Daoy (cell line): ENCODE results near the gene KRIT1. TPM values are rescaled to one million over a fixed set of nuclear protein-coding genes. Genes with fewer than 3 reads are reported as not detected.
"Not testable (repeated sequence)": the region's sequence is repeated elsewhere in the genome, so short reads cannot be mapped to it uniquely, and the experiment has no call there.

ENCODE experiments used
- DNase-seq: peaks from one replicate; pipeline ENCODE4 v3.0.0-alpha.2; 2015; ENCODE audit warnings: low read depth
- total RNA-seq: library from RNA; depleted of rRNA; stranded (reverse); fragments of >200 nt; shearing (Covaris generic); gene quantifications from 2 replicates; pipeline ENCODE4 v1.2.3, GENCODE V29; 2014

KRIT1 gene
- total RNA-seq, 1 experiment from 2014 or later = 26.8 TPM

GRCh38 chr7:92250603-92251002, 4.9 kb upstream of the KRIT1 start:
- no peak for DNase-seq

- DNase-seq = no peak
These were observed 817 bp upstream of the KRIT1 start for GRCh38 chr7:92246360-92247101.

GRCh38 chr7:92244808-92245486, 767 bp downstream of the KRIT1 start:
- DNase-seq = no peak

GRCh38 chr7:92242972-92243371, 2.7 kb downstream of the KRIT1 start:
- no peak for DNase-seq

GRCh38 chr7:92230547-92230946, 15.2 kb downstream of the KRIT1 start:
- no peak for DNase-seq

GRCh38 chr7:92228742-92229141, 17.0 kb downstream of the KRIT1 start:
- DNase-seq = no peak

GRCh38 chr7:92228100-92228499, 17.6 kb downstream of the KRIT1 start:
- DNase-seq = no peak

- DNase-seq = no peak
These were observed 18.7 kb downstream of the KRIT1 start for GRCh38 chr7:92226981-92227380.

- no peak for DNase-seq
These were observed 23.9 kb downstream of the KRIT1 start for GRCh38 chr7:92221766-92222165.

GRCh38 chr7:92206672-92207071, 39.0 kb downstream of the KRIT1 start:
- DNase-seq = no peak

GRCh38 chr7:92205987-92206386, 39.7 kb downstream of the KRIT1 start:
- no peak for DNase-seq

- DNase-seq = no peak
These were observed 44.9 kb downstream of the KRIT1 start for GRCh38 chr7:92200791-92201190.

- DNase-seq = no peak
These were observed 53.4 kb downstream of the KRIT1 start for GRCh38 chr7:92192326-92192725.

GRCh38 chr7:92189246-92189645, 56.5 kb downstream of the KRIT1 start:
- DNase-seq = not testable (repeated sequence)

GRCh38 chr7:92184294-92184693, 61.4 kb downstream of the KRIT1 start:
- not testable (repeated sequence) for DNase-seq

- peak; percentile 90 for DNase-seq
These were observed 66.5 kb downstream of the KRIT1 start, which contains the start of gene LRRD1 for GRCh38 chr7:92178928-92179924. TSS of gene LRRD1 (minus strand) at chr7:92179142. CDS start at chr7:92165202, 13,940 bp downstream.

- peak; percentile 13 for DNase-seq
These were observed 68.4 kb downstream of the KRIT1 start for GRCh38 chr7:92177362-92177761.

GRCh38 chr7:92169529-92169928, 76.2 kb downstream of the KRIT1 start:
- not testable (repeated sequence) for DNase-seq

- DNase-seq = no peak
These were observed 84.4 kb downstream of the KRIT1 start for GRCh38 chr7:92161271-92161670.

GRCh38 chr7:92158660-92159575, 86.8 kb downstream of the KRIT1 start:
- peak; percentile 55 for DNase-seq

GRCh38 chr7:92156990-92157389, 88.7 kb downstream of the KRIT1 start:
- DNase-seq = no peak
